H1 (cell line): Measurements from ENCODE around the gene GPR26. TPM values are rescaled to one million over a fixed set of nuclear protein-coding genes. Genes with fewer than 3 reads are reported as not detected.

Experiments
- CTCF ChIA-PET: fragments of 300-600 bp; sonication (Branson Sonifier 250); formaldehyde crosslinking; loops from one replicate; lab custom pipeline; 2021; ENCODE audit not compliant: partially characterized antibody; lab: Charles Lee
- POLR2A ChIA-PET: fragments of 300-600 bp; sonication (Branson Sonifier 250); formaldehyde crosslinking; loops from one replicate; lab custom pipeline; 2021; ENCODE audit warnings: inconsistent platforms; ENCODE audit not compliant: partially characterized antibody; lab: Charles Lee
- DNase-seq, 2 experiments: peaks; one replicate each; pipeline versions ENCODE4 v3.0.0 to v3.0.0-alpha.2; 2010 to 2022; ENCODE audit warnings: low spot score in 2 of 2, low read depth in 1 of 2, mixed read lengths in 1 of 2
- FAIRE-seq: peaks from 2 replicates; lab custom pipeline; 2011; peaks lifted over from hg19 to GRCh38; lab: Jason Lieb, UNC
- H2AFZ ChIP-seq: 2 replicates; pipeline ENCODE4 v1.8.1; 2012; ENCODE audit warnings: low read length, inconsistent platforms
- H2AK5ac ChIP-seq: 2 replicates; pipeline ENCODE4 v1.6.1; 2013; ENCODE audit warnings: low read depth, low read length
- H2BK120ac ChIP-seq: replicated peaks from 2 replicates; pipeline ENCODE3; 2013; ENCODE audit warnings: low read depth, low read length, inconsistent platforms
- H2BK12ac ChIP-seq: 2 replicates; pipeline ENCODE4 v1.6.1; 2013; ENCODE audit warnings: low read depth, low read length
- H2BK15ac ChIP-seq: 2 replicates; pipeline ENCODE4 v1.6.1; 2013; ENCODE audit warnings: low read length
- H2BK20ac ChIP-seq: 2 replicates; pipeline ENCODE4 v1.6.1; 2013; ENCODE audit warnings: low read length
- H2BK5ac ChIP-seq: 2 replicates; pipeline ENCODE4 v1.6.1; 2013; ENCODE audit warnings: low read depth, low read length
- H3K14ac ChIP-seq: 2 replicates; pipeline ENCODE4 v1.6.1; 2013; ENCODE audit warnings: inconsistent platforms; ENCODE audit not compliant: insufficient read length
- H3K18ac ChIP-seq: 2 replicates; pipeline ENCODE4 v1.6.1; 2013; ENCODE audit warnings: low read length; ENCODE audit errors: extremely low read depth
- H3K23ac ChIP-seq: 2 replicates; pipeline ENCODE4 v1.6.1; 2013; ENCODE audit warnings: inconsistent platforms; ENCODE audit not compliant: insufficient read length
- H3K23me2 ChIP-seq: 2 replicates; pipeline ENCODE4 v1.6.1; 2013; ENCODE audit warnings: low read depth, low read length
- H3K27ac ChIP-seq: 2 replicates; pipeline ENCODE4 v1.6.1; 2011; ENCODE audit warnings: low read depth, low read length, inconsistent platforms
- H3K27me3 ChIP-seq, 4 experiments: replicated peaks in 1 of 4; 1 replicate in 1 of 4; 2 replicates in 3 of 4; pipeline versions ENCODE4 v1.6.1 to v1.8.1; 2011 to 2013; ENCODE audit warnings: low read length in 3 of 4, mild to moderate bottlenecking in 3 of 4, inconsistent platforms in 2 of 4, mixed read lengths in 2 of 4, moderate library complexity in 1 of 4; ENCODE audit not compliant: control insufficient read depth in 3 of 4, insufficient read depth in 3 of 4; ENCODE audit errors: extremely low read depth in 1 of 4
- H3K36me3 ChIP-seq, 4 experiments: 2 replicates each; pipeline versions ENCODE4 v1.6.1 to v1.8.1; 2011 to 2013; ENCODE audit warnings: mild to moderate bottlenecking in 4 of 4, low read length in 3 of 4, moderate library complexity in 2 of 4, control low read depth in 1 of 4, inconsistent platforms in 1 of 4; ENCODE audit not compliant: insufficient read depth in 4 of 4, control insufficient read depth in 2 of 4
- H3K4ac ChIP-seq: replicated peaks from 2 replicates; pipeline ENCODE3; 2013; ENCODE audit warnings: low read length, low read depth, mixed read lengths, inconsistent platforms; ENCODE audit not compliant: insufficient read length
- H3K4me1 ChIP-seq, 4 experiments: replicated peaks in 1 of 4; 1 replicate in 1 of 4; 2 replicates in 3 of 4; pipeline versions ENCODE4 v1.6.1 to v1.8.1; 2011 to 2013; ENCODE audit warnings: low read length in 3 of 4, inconsistent platforms in 2 of 4, mixed read lengths in 1 of 4; ENCODE audit not compliant: insufficient read depth in 4 of 4, control insufficient read depth in 3 of 4
- H3K4me2 ChIP-seq, 2 experiments: 2 replicates each; pipeline versions ENCODE4 v1.6.1 to v1.8.1; 2011 to 2013; ENCODE audit warnings: low read depth in 2 of 2, low read length in 2 of 2, control low read depth in 1 of 2, inconsistent platforms in 1 of 2, mild to moderate bottlenecking in 1 of 2; ENCODE audit not compliant: insufficient read depth in 1 of 2
- H3K4me3 ChIP-seq, 4 experiments: fragments of 200-600, 300-600 bp in 1 of 4; sonication (generic), shearing (Covaris generic), sonication (Bioruptor Twin) in 1 of 4; 2 replicates each; pipeline versions ENCODE4 v1.5.1 to v1.8.1; 2011 to 2016; ENCODE audit warnings: low read length in 4 of 4, low read depth in 3 of 4, control low read depth in 2 of 4, inconsistent platforms in 2 of 4, mild to moderate bottlenecking in 2 of 4, mixed read lengths in 1 of 4, moderate library complexity in 1 of 4; ENCODE audit not compliant: insufficient read depth in 2 of 4; ENCODE audit errors: extremely low read depth in 1 of 4
- H3K56ac ChIP-seq: replicated peaks from 2 replicates; pipeline ENCODE3; 2013; ENCODE audit warnings: low read depth, mild to moderate bottlenecking, mixed read lengths, low read length, inconsistent platforms; ENCODE audit not compliant: insufficient read length
- H3K79me1 ChIP-seq: 2 replicates; pipeline ENCODE4 v1.6.1; 2013; ENCODE audit warnings: low read depth, low read length, control low read depth
- H3K79me2 ChIP-seq, 2 experiments: 2 replicates each; pipeline versions ENCODE4 v1.6.1 to v1.8.1; 2012 to 2013; ENCODE audit warnings: low read length in 2 of 2, mild to moderate bottlenecking in 2 of 2, inconsistent platforms in 1 of 2; ENCODE audit not compliant: insufficient read depth in 2 of 2, control insufficient read depth in 1 of 2
- H3K9ac ChIP-seq, 4 experiments: replicated peaks in 1 of 4; 1 replicate in 1 of 4; 2 replicates in 3 of 4; pipeline versions ENCODE4 v1.6.1 to v1.8.1; 2011 to 2013; ENCODE audit warnings: low read depth in 3 of 4, low read length in 3 of 4, control low read depth in 2 of 4, mild to moderate bottlenecking in 2 of 4, moderate library complexity in 2 of 4, inconsistent platforms in 1 of 4; ENCODE audit errors: extremely low read depth in 1 of 4
- H3K9me3 ChIP-seq, 2 experiments: 2 replicates each; pipeline versions ENCODE4 v1.6.1 to v1.8.1; 2012 to 2013; ENCODE audit warnings: mild to moderate bottlenecking in 2 of 2, moderate library complexity in 2 of 2, control low read depth in 1 of 2, inconsistent platforms in 1 of 2, low read depth in 1 of 2, low read length in 1 of 2, mixed read lengths in 1 of 2; ENCODE audit not compliant: insufficient read depth in 2 of 2
- H4K20me1 ChIP-seq, 2 experiments: replicated peaks in 1 of 2; 2 replicates each; pipeline versions ENCODE3 to v1.8.1; 2011 to 2013; ENCODE audit warnings: inconsistent platforms in 2 of 2, low read length in 2 of 2, mild to moderate bottlenecking in 1 of 2; ENCODE audit not compliant: insufficient read depth in 2 of 2, control insufficient read depth in 1 of 2
- H4K5ac ChIP-seq: 2 replicates; pipeline ENCODE4 v1.6.1; 2013; ENCODE audit warnings: low read length, low read depth, mixed read lengths, inconsistent platforms; ENCODE audit not compliant: insufficient read length
- H4K8ac ChIP-seq: 2 replicates; pipeline ENCODE4 v1.8.0; 2013; ENCODE audit warnings: mild to moderate bottlenecking, moderate library complexity, low read length, inconsistent platforms; ENCODE audit not compliant: insufficient read depth; ENCODE audit errors: extremely low read depth
- H4K91ac ChIP-seq: replicated peaks from 2 replicates; pipeline ENCODE3; 2013; ENCODE audit warnings: low read length, mixed read lengths, inconsistent platforms; ENCODE audit not compliant: insufficient read length
- BRCA1 ChIP-seq: IDR thresholded peaks from 2 replicates; pipeline ENCODE4 v1.6.1; 2012; ENCODE audit warnings: low read depth, low read length, improper control_type of control experiment
- CEBPB ChIP-seq: IDR thresholded peaks from 2 replicates; pipeline ENCODE4 v1.6.1; 2012; ENCODE audit warnings: low read depth, low read length
- EP300 ChIP-seq, 2 experiments: IDR thresholded peaks; 1 replicate in 1 of 2; 2 replicates in 1 of 2; pipeline ENCODE4 v1.6.1; 2011 to 2012; ENCODE audit warnings: low read depth in 2 of 2, low read length in 2 of 2, mild to moderate bottlenecking in 2 of 2, borderline replicate concordance in 1 of 2, inconsistent platforms in 1 of 2, moderate library complexity in 1 of 2
- GABPA ChIP-seq: IDR thresholded peaks from 2 replicates; pipeline ENCODE4 v1.6.1; 2011; ENCODE audit warnings: mild to moderate bottlenecking, low read length, moderate library complexity, borderline replicate concordance; ENCODE audit not compliant: insufficient read depth
- KDM1A ChIP-seq: fragments of 200-600, 300-600 bp; sonication (generic); IDR thresholded peaks from 2 replicates; pipeline ENCODE4 v1.7.1; 2016; ENCODE audit warnings: mild to moderate bottlenecking, low read length, borderline replicate concordance
- NANOG ChIP-seq: IDR thresholded peaks from 2 replicates; pipeline ENCODE4 v1.6.1; 2011; ENCODE audit warnings: low read length, low read depth, mild to moderate bottlenecking, inconsistent platforms; ENCODE audit not compliant: insufficient read depth, poor library complexity, severe bottlenecking
- PHF8 ChIP-seq: fragments of 200-600 bp; sonication (generic); conservative IDR thresholded peaks from 2 replicates; pipeline ENCODE4 v1.7.1; 2012; ENCODE audit warnings: low read depth, mild to moderate bottlenecking, inconsistent platforms, low read length, moderate library complexity
- TCF12 ChIP-seq: IDR thresholded peaks from 2 replicates; pipeline ENCODE4 v1.6.1; 2011; ENCODE audit warnings: low read depth, mild to moderate bottlenecking, low read length
- polyA plus RNA-seq, 7 experiments: library from polyadenylated mRNA; depleted of rRNA in 3 of 7; stranded (reverse) in 5 of 7; unstranded in 2 of 7; fragments of >200 nt in 5 of 7; fragments of 200-250 nt in 2 of 7; gene quantifications; 1 replicate in 5 of 7; 2 replicates in 1 of 7; 4 replicates in 1 of 7; pipeline versions ENCODE4 v1.2.1 to v1.2.3, GENCODE V29; 2011 to 2013; ENCODE audit warnings: missing spikeins in 2 of 7, mixed read lengths in 2 of 7
- total RNA-seq: library from RNA; stranded (reverse); fragmentation: NEBNext Ultra II Directional; extraction: Animal tissue kit (Norgen Biotek cat#: 25700); gene quantifications from 2 replicates; pipeline ENCODE4 v1.2.1, GENCODE V29; 2021
- TF ChIP-seq, protein P1 (sequence below): IDR thresholded peaks from 2 replicates; pipeline ENCODE4 v1.6.1; 2012; ENCODE audit warnings: inconsistent platforms

The GPR26 gene
- total and polyA plus RNA-seq, 2 of the 8 experiments (the other 6 are each of a cell fraction or from before 2014, with no cell fraction given), result 0.09 to 0.21 TPM

DNA sequence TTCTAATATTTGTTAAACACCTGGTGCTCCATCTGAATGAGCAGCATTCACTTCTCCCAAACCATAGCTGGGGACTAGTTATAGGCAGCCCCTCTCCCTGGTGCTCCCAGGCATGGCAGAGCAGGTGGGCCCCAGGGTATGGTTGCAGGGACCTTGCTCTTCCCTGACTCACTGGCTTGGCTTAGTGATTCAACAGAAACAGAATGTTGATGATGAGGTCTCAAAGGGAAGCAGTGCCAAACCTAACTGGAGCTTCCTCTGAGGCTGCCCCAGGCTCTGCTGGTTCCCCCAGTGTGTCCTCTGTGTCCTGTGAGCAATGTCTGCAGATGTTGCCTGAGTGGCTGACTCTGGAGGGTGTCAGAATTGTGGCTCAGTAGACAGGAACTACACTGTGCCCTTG lies 3.7 kb downstream of the GPR26 start:
- Histone ChIP-seq H2BK15ac (no peak overlapping the region), H3K18ac (no peak overlapping the region), H3K36me3 (peaks cover 0 to 6% (median 0%) of the 10 kb centered on the region in 4 experiments; a peak in 2 of 8 replicates), H4K91ac (no peak overlapping the region), H3K4me2 (no peak overlapping the region), H2BK20ac (no peak overlapping the region), H3K79me1 (no peaks in the 10 kb centered on the region), H4K8ac (no peak overlapping the region), H3K79me2 (no peaks in the 10 kb centered on the region), H3K4ac (no peak overlapping the region), H3K9ac (no peak overlapping the region), H3K23ac (no peak overlapping the region), H3K9me3 (peaks cover 4 to 7% of the 10 kb centered on the region in 2 experiments; a peak in 2 of 4 replicates), H4K20me1 (peaks cover 3 to 5% of the 10 kb centered on the region in 2 experiments), H3K4me1 (peaks cover 0 to 15% (median 4%) of the 10 kb centered on the region in 4 experiments; a peak in 3 of 7 replicates), H2AFZ (no peak overlapping the region), H2BK5ac (no peak overlapping the region), H2BK12ac (no peak overlapping the region), H3K23me2 (peaks cover 2% of the 10 kb centered on the region; the same call in 1 of the 2 replicates), H2BK120ac (no peak overlapping the region), H3K4me3 (no peak overlapping the region), H3K27ac (no peak overlapping the region), H4K5ac (no peak overlapping the region), H2AK5ac (no peak overlapping the region), H3K14ac (no peak overlapping the region), H3K56ac (no peak overlapping the region), H3K27me3 (peaks cover 20 to 40% (median 35%) of the 10 kb centered on the region in 4 experiments)
- FAIRE-seq, result no peak
- no peak for DNase-seq
- CTCF ChIA-PET, result interaction anchor here (0.7 to 19.3 kb wide), 7 partner anchors 9 to 109 kb away, joined by 3 to 401 read pairs (median 8); no protein-coding TSS in a partner anchor
- TF ChIP-seq NANOG (no peak), GABPA (no peak), PHF8 (no peak), TCF12 (no peak), EP300 (IDR thresholded peaks at IDR 0.05; ENCODE audit: borderline replicate concordance in 1 of 2, low read depth in 2 of 2, low read length in 2 of 2) (no peak), BRCA1 (no peak), KDM1A (no peak), CEBPB (no peak)
- TF ChIP-seq, protein P1, sequence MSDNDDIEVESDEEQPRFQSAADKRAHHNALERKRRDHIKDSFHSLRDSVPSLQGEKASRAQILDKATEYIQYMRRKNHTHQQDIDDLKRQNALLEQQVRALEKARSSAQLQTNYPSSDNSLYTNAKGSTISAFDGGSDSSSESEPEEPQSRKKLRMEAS, result no peak
- POLR2A ChIA-PET, result no interaction called here
